Measurements from ENCODE around the gene USP11. TPM values are rescaled to one million over a fixed set of nuclear protein-coding genes. Genes with fewer than 3 reads are reported as not detected.

The USP11 gene
- total and polyA plus RNA-seq, 2 experiments from 2014 or later = 64.2 to 65.1 TPM

GRCh38 chrX:47224896-47225290 is 7.9 kb upstream of the USP11 start (continued):
- TF ChIP-seq REST (IDR thresholded peaks at IDR 0.05; ENCODE audit: unreplicated experiment) = no peak
- TF ChIP-seq EZH2phosphoT487 (IDR thresholded peaks at IDR 0.05; ENCODE audit: unreplicated experiment) = no peak

GRCh38 chrX:47226071-47226470 is 6.7 kb upstream of the USP11 start:
- no peak for DNase-seq (ENCODE audit: low spot score)
- no peak overlapping the region for H3K4me2 ChIP-seq
- no peak overlapping the region for H3K4me3 ChIP-seq
- peaks cover 6% of the 10 kb centered on the region for H3K36me3 ChIP-seq (ENCODE audit: insufficient read depth)
- peaks cover 13% of the 10 kb centered on the region for H3K79me2 ChIP-seq (replicated peaks; ENCODE audit: insufficient read depth)
- H2AFZ ChIP-seq = no peak overlapping the region
- no peaks in the 10 kb centered on the region for H3F3A ChIP-seq (replicated peaks; ENCODE audit: low read depth)
- Mint-ChIP-seq H3K4me1 (no peaks in the 10 kb centered on the region; the same call in 1 of the 3 replicates), H3K9me3 (no peaks in the 10 kb centered on the region; the same call in 2 of the 3 replicates), H3K27ac (no peak overlapping the region), H3K27me3 (ENCODE audit: insufficient read depth, low read depth, poor library complexity) (peaks cover under 1% of the 10 kb centered on the region), H3K4me3 (no peak overlapping the region), H3K36me3 (ENCODE audit: low read depth) (peaks cover 55% of the 10 kb centered on the region)
- H3K4me1 ChIP-seq (ENCODE audit: insufficient read depth) = no peaks in the 10 kb centered on the region
- no peaks in the 10 kb centered on the region for H3K9me2 ChIP-seq (ENCODE audit: insufficient read depth)
- no peaks in the 10 kb centered on the region for H3K27me3 ChIP-seq (ENCODE audit: insufficient read depth)
- no peak for ATAC-seq
- H3K27ac ChIP-seq (ENCODE audit: low read depth) = no peak overlapping the region
- no peaks in the 10 kb centered on the region for H4K20me1 ChIP-seq (replicated peaks; ENCODE audit: insufficient read depth)
- TF ChIP-seq CTCF (conservative IDR thresholded peaks at IDR 0.05; ENCODE audit: low read depth in 2 of 2) = no peak
- no peak for TF ChIP-seq ZNF114 (CRISPR knock-in tag; IDR thresholded peaks at IDR 0.05)
- TF ChIP-seq ETS1 (IDR thresholded peaks at IDR 0.05) = no peak
- no peak for TF ChIP-seq CREB1 (CRISPR knock-in tag; IDR thresholded peaks at IDR 0.05; ENCODE audit: low read depth)
- no peak for TF ChIP-seq ZNF331 (CRISPR knock-in tag; IDR thresholded peaks at IDR 0.05; ENCODE audit: low read depth)
- TF ChIP-seq STAT1 (IDR thresholded peaks at IDR 0.05; ENCODE audit: unreplicated experiment) = no peak
- no peak for TF ChIP-seq ZNF462 (CRISPR knock-in tag; IDR thresholded peaks at IDR 0.05)
- TF ChIP-seq JUNB (IDR thresholded peaks at IDR 0.05; ENCODE audit: unreplicated experiment) = no peak
- no peak for TF ChIP-seq EZH2phosphoT487 (IDR thresholded peaks at IDR 0.05; ENCODE audit: unreplicated experiment)
